GM12872 (cell line): Measurements from ENCODE around the gene BCAN.

Experiments used
- TF ChIP-seq, protein P1 (sequence below): IDR thresholded peaks from 3 replicates; pipeline ENCODE4 v1.5.1; 2011; ENCODE audit warnings: low read depth, mild to moderate bottlenecking, low read length, moderate library complexity; ENCODE audit not compliant: insufficient read depth

BCAN gene

DNA sequence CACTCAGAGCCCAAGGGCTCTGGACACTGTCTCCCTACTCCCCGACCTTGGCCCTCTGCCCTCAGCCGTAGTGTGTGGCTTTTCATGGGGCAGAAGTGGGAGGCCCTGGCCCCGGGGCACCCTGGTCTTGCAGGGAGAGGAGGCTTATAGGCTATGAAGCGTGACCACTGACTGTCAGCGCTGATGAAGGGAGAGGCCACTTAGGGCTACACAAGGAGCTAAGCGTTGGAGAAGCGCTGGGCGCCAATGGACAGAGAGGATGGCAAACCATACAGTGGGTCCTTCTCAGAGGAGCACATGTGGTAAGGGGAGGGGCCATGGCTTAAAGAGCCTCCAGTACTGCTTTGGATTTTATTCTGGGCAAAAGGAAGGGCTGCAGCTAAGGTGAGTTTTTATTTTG, 55.6 kb downstream of the BCAN start:
- TF ChIP-seq, protein P1, sequence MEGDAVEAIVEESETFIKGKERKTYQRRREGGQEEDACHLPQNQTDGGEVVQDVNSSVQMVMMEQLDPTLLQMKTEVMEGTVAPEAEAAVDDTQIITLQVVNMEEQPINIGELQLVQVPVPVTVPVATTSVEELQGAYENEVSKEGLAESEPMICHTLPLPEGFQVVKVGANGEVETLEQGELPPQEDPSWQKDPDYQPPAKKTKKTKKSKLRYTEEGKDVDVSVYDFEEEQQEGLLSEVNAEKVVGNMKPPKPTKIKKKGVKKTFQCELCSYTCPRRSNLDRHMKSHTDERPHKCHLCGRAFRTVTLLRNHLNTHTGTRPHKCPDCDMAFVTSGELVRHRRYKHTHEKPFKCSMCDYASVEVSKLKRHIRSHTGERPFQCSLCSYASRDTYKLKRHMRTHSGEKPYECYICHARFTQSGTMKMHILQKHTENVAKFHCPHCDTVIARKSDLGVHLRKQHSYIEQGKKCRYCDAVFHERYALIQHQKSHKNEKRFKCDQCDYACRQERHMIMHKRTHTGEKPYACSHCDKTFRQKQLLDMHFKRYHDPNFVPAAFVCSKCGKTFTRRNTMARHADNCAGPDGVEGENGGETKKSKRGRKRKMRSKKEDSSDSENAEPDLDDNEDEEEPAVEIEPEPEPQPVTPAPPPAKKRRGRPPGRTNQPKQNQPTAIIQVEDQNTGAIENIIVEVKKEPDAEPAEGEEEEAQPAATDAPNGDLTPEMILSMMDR: no peak

DNA sequence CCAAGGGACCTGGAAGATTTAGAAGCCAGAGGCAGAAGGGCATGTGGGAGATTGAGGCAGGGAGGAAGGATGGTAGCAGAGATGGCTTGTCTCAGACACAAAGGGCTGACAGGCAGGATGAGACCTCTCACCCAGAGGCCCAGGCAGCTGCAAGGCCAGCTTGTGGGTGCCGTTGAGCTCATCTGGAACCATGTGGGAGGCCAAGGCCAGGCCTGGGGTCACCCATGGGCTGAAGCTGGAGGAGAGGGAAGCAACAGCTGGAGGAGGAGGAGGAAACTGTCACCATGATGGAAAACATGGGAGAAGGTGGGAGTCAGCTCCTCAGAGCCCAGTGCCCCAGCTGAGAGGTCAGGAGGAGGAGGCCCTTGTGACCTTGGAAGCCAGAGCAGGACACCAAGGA, 57.1 kb downstream of the BCAN start:
- TF ChIP-seq, protein P1: no peak

DNA sequence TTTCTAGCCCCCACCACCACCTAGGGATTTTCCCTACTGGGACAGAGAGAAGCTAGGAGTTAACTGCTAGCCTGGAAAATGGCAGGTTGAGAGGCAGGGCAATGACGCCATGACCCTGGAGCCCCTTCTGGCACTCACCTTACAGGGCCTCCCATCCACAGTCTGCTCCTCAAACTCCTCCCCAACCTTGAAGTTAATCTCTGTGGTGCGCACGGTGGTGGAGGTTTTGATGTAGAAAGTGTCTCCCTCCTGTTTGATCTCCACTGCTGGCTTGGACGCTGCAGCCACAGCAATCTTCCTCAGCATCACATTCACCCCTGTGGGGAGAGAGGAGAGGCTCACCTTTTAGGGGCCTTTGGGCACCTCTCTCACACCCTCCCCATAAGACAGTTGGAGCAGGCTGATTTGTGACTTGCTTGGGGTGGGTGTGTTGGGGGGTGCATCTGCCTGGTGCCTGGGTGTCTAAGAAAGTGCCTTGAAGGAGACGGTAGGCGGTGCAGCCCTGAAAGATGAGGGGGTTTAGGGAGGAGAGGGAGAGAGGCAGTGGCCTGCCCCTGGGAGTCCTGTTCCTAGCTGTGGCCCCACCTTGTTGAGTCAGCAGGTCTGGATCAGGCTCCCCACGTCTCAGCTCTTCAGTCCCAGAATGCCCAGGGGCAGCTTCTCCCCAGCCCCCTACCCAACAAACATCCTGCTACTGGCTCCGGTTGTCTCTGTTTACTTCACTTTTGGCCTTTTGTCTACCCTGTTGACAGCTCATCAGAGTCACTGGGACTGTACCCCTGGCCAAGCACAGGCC, 59.0 kb downstream of the BCAN start:
- TF ChIP-seq, protein P1: no peak

DNA sequence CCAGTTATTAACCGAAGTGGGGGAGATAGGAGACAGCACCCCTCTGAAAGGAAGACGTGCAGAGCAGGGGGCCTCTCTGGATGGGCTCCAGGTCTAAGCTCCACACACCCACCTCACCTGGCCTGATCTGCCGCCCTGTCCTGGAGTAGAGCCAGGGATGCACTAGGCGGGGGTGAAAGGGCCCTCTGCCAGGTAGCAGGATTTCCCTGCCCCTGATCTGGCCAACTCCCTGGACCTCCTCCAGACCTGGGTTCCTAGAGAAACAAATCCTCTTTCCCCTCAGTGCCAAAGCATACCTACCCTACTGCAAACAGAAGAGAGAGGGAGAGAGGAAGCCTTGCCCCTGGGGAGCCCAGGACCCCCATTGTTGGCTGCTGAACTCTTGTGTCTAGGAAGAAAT, 61.4 kb downstream of the BCAN start:
- TF ChIP-seq, protein P1: no peak

DNA sequence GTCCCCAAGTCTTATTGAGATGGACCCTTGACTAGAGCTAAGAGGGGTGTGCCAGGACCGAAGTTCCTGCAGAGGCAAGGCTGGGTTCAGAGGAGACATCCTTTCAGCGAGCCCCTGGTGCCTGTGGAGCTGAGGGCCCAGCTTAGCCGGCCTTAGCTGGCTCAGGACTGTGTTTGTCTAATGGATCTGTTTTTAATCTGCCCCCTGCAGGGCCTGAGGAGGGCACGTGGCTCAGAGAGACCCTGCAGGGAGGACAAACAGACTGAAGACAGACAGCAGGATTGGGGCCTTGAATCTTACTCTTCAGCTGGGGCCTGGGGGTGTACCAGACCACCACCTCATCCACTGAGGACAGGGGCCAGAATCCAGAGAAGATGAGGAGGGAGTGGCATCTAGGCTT, 61.8 kb downstream of the BCAN start:
- TF ChIP-seq, protein P1: no peak

DNA sequence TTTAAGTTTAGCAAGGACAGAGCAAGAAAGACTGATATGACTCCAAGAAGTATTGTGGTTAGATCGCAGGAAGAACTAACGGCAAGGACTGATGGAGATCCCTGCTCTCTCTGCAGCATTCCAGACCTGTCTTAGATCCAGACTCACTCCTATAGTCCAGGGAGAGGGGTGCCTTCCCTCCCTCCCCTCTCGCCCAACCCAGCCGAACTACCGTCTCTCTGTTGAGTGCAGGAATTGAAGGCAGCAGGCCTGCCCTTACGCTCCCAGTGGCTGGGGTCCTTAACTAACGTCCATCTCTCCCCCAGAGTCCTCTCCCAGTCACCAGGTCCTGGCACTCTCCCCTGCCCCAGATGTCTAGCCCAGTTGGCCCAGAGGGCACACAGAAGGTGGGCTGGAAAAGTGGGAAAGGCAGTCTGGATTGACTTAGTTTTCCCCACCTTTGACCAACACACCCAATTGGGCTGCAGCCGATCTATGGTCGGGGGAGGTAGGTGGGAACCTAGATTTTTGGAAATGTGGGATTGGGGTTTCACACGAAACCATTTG, 62.3 kb downstream of the BCAN start:
- TF ChIP-seq, protein P1: no peak

DNA sequence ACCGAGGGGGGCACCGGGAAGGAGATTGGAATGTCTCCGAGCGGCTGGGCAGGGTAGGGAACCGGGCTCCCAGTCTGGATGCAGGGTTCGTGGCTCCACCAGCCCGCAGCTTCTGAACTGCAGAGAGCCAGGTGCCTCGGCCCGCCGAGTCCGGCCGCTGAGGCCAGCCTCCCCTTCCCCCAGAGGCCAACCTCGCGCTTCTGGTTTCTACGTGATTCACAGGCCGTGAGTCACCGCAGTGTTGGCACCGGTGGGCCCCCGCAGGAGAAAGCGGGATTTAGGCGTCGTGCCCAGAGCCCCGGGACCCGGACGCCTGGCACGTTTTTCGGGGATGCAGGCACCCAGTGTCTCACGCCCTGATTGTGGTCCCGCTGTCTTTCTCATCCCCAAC, 63.0 kb downstream of the BCAN start:
- TF ChIP-seq, protein P1: no peak
